IPS-18c (cell line): ENCODE results near the gene DPEP1.
"Not testable (repeated sequence)": the region's sequence is repeated elsewhere in the genome, so short reads cannot be mapped to it uniquely, and the experiment has no call there.

Experiments
- H3K4me3 ChIP-seq: 2 replicates; pipeline ENCODE4 v1.7.0; 2013; ENCODE audit warnings: low read depth, mild to moderate bottlenecking, low read length, moderate library complexity; ENCODE audit not compliant: insufficient read depth
- H3K9me3 ChIP-seq: one replicate; pipeline ENCODE4 v1.6.1; 2013; ENCODE audit warnings: mild to moderate bottlenecking, low read length, moderate library complexity; ENCODE audit not compliant: control insufficient read depth, insufficient read depth

DPEP1 gene

DNA sequence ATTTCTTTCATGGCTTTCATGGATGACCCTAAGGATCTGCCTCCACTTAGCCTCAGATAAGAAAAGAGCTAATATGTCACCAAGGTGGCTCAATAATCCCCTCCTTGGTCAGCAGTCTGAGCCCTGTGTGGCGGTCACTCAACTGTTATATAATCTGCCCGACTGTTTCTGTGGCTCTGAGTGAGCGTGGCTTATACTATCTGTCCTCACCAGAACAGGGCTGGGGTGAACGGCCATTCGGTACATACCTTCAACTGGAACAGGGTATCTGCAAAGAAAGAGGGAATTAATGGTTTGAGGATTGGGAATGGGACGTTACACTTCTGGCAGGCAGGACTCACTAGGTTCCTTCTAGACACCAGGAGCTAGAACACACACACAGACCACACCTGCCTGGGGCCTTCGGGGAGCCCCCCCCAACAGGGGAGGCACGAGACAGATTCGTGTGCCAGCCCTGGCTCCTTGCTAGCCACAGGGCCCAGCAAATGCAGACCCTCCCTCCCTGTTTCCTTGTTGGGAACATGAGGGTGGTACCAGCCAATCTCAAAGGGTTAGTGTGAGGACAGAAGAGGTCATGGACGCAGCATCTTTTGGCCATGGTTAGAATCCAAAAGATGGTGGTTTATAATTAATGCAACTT is 40.3 kb downstream of the DPEP1 start:
- Histone ChIP-seq H3K4me3 (no peak overlapping the region), H3K9me3 (no peaks in the 10 kb centered on the region)

DNA sequence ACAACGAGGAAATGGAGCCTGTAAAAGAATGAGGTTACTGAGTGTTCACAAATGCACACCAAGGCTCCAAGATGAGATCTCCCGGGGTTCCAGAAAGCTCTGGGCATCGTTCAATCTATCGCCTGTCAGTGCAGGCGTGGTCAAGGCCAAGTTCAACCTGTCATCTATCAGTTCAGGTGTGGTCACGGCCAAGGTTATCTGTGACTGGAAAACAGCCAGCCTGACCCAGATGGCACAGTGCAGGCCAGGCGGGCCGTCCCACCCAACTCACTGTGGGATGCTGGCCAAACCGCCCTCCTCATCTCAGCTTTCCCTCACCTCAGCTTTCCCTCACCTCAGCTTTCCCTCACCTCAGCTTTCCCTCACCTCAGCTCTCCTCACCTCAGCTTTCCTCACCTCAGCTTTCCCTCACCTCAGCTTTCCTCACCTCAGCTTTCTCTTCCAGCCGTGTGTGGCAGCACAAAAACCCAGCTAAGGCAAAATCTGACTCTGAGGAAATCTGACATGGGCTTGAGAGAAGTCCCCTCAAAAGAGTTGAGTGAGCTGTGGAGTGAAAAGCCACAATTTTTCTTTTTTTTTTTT is 41.7 kb downstream of the DPEP1 start:
- Histone ChIP-seq H3K4me3 (no peak overlapping the region), H3K9me3 (no peaks in the 10 kb centered on the region)

DNA sequence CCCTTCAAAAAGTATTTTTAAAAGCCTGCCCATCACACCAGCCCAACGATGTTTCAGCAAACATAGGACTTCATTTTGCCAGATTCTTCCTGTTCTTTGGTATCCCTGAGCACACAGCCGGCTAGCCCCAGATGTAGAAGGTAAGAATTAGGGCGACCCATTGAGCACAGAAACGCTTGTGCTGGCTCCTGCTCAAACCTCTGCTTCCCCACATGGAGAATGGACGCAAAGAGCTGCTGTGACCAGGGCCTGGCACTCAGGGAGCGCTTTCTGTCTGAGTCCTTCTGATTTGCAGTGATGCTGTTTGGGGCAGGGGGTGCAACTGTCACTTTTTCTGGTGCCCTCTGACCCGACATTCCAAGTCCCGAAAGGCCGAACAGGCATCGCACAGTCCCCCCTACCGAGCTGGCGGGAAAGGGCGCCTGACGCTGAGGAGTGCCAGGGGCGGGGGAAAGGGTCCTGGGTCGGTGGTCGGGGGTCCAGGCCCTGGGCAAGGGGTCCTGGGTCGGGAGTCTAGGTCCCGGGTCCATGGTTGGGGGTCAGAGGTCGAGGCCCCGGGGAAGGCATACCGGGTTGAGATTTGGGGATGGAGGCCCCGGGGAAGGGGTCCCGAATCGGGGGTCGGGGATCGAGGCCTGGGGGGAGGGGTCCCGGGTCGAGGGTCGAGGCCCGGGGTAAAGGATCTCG is 43.1 kb downstream of the DPEP1 start:
- Histone ChIP-seq H3K4me3 (peak overlapping the region; percentile 89), H3K9me3 (no peaks in the 10 kb centered on the region)

DNA sequence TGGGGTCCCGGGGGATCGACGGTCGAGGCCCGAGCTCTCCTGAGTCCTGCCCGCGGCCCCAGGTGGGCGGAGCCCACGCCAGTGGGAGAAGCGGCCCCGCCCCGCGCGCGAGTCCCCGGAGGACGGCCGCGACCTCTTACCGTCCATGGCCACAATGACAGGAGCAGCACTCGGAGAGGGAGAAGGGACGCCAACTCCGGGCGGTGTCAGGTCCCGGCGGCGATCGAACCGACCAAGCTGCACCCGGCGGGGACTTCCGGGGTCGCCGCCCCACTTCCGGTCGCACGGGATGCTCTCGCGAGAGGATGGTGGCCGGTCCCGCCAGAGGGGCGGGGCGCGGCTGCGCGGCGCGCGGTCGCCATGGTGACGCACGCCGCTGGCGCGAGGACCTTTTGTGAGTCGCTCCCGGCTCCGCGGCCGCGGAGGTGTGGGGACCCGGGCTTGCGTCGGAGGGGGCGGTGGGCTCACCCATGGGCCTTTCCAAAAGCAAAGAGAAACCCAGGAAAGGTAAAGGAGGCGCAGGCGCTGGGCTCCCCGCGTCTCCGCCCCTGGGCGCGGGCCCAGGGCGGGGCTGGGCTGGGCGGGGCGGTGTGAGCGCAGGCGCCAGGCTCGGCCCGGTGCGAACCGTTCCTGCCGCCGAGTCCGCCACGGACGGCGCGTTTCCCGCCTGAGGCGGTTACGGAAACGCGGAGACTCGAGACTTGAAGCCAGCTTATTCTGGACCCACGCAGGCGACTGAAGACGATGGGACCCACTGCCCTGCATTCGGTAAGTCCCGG is 44.2 kb downstream of the DPEP1 start, which contains the start of the genes CHMP1A and SPATA33:
Gene CHMP1A, minus strand, starts transcription at position 267 of the 779 bp plus-strand sequence. Its CDS starts 120 bp downstream, at position 147.
Gene SPATA33, plus strand, starts transcription at position 395 of the 779 bp plus-strand sequence. Its CDS starts 76 bp downstream, at position 471.
- no peaks in the 10 kb centered on the region for H3K9me3 ChIP-seq
- peak within 1 kb of the TSS; percentile 89 for H3K4me3 ChIP-seq

DNA sequence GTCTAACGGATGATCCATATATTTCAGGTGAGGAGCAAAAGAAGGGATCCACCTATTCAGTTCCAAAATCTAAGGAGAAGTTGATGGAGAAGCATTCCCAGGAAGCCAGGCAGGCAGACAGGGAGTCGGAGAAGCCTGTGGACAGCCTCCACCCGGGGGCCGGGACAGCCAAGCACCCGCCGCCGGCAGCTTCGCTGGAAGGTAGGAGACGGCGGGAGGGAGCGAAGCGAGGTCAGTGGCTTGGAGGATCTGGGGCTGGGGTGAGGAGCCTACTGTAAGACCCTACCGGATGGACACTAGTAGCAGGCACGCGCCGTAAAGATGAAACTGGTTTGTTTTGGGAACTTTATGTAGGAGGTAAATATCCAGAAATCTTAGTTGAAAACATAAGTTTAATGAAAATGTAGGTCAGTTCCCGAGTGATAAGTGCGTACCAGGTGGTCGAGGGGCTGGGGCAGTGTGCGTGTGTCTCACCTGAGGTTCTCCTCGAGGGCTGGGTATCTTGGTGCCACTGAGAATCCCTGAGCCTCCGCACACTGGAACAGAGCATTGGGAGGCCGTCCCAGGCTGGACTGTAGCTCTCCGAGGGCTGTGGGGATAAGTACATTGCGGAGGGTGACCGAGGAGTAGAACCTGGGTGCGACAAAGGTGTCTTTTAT is 44.9 kb downstream of the DPEP1 start:
- peak overlapping the region; percentile 89 for H3K4me3 ChIP-seq
- H3K9me3 ChIP-seq: no peaks in the 10 kb centered on the region

DNA sequence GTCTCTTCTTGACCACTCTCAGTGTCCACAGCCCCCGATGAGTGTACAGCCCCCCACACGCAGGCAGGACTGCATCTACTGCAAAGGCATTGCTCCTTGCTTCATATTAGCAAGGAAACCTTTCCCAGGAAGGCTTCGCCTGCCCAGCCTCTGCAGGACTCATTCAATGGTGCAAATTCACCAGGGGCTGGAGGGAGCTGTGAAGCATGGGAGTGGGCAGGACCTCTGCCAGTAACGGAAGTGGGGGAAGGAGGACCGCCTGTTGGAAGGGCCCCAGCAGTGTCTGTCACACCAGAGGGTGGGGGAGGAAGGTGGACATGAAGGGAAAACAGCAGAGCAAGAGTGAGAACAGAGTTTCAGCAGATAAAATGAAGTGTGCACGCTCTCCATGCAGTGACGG is 46.7 kb downstream of the DPEP1 start:
- Histone ChIP-seq H3K4me3 (no peak overlapping the region), H3K9me3 (no peaks in the 10 kb centered on the region)

DNA sequence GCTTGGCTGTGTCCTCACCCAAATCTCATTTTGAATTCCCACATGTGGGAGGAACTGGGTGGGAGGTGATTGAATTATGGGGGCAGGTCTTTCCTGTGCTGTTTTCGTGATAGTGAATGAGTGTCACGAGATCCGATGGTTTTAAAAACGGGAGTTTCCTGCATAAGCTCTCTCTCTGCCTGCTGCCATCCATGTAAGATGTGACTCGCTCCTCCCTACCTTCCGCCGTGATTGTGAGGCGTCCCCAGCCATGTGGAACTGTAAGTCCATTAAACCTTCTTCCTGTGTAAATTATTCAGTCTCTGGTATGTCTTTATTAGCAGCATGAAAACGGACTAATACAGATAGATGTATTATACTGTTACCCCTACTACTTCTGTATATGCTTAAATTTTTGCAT is 47.8 kb downstream of the DPEP1 start:
- no peaks in the 10 kb centered on the region for H3K9me3 ChIP-seq
- H3K4me3 ChIP-seq: no peak overlapping the region

DNA sequence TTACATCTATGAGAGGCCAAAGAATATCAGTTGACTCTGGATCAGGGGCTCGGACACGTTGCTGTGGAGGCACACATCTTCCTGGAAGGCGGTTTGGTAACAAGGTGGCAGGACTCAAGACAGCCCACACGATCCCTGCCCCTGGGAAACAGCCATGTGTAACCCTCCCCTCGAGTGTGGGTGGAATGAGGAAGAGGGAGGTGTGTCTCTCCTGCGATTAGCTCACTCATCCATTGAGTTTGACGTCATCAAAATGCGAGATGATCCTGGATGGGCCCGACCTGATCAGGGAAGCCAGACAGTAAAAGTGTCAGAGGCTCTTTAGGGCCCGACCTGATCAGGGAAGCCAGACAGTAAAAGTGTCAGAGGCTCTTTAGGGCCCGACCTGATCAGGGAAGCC is 50.8 kb downstream of the DPEP1 start:
- not testable (repeated sequence) for H3K9me3 ChIP-seq, H3K4me3 ChIP-seq

DNA sequence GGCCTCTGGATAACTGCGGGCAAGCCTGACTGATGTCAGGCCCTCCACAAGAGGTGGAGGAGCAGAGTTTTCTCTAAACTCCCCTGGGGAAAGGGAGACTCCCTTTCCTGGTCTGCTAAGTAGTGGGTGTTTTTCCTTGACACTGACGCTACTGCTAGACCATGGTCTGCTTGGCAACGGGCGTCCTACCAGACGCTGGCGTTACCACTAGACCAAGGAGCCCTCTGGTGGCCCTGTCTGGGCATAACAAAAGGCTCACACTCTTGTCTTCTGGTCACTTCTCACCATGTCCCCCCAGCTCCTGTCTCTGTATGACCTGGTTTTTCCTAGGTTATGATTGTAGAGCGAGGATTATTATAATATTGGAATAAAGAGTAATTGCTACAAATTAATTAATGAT is 53.6 kb downstream of the DPEP1 start:
- H3K9me3 ChIP-seq, H3K4me3 ChIP-seq: not testable (repeated sequence)

DNA sequence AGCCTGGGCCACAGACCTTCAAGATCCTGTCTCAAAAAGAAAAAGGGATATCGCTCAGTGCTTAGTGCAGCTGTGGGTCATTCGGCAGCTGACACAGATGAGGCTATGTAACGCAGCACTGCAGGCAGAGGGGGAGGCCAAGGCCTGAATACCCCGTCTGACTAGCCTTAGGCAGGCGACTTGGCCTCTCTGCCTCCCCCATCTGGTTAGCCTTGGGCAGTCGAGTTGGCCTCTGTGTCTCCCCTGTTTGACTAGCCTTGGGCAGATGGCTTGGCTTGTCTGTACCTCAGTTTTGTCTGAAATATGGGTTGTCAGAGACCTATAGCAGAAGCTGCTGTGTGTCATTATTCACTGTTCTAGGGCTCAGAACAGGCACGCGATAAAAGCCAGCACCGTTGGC is 54.2 kb downstream of the DPEP1 start:
- Histone ChIP-seq H3K9me3 (peaks cover 2% of the 10 kb centered on the region), H3K4me3 (no peak overlapping the region)

DNA sequence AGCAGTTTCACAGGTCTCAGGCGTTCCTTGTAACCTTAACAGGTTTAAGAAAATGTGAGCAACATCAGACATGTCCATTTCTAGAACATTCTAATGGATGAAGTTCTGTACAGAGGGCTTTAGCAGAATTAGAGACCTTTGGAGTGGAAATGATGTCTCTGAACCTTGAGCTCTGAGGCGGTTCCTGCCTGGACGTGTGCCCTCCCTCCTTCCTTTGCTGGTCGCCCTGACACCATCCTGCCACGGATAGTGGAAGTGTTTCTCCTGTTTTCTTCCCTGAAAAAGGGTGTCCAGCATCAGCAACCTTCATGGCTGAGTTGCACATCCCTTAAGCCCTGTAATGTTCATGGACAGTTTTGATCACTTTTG is 55.3 kb downstream of the DPEP1 start:
- peaks cover 2% of the 10 kb centered on the region for H3K9me3 ChIP-seq
- H3K4me3 ChIP-seq: no peak overlapping the region

DNA sequence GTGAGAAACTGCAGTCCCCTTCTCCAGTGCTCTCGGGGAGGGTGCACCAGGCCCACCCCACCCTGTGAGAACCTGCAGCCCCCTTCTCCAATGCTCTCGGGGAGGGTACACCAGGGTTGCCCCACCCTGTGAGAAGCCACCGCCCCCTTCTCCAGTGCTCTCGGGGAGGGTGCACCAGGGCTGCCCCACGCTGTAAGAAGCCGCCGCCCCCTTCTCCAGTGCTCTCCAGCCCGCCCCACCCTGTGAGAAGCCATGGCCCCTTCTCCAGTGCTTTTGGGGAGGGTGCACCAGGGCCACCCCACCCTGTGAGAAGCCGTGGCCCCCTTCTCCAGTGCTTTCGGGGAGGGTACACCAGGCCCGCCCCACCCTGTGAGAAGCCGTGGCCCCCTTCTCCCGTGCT is 56.3 kb downstream of the DPEP1 start:
- peaks cover 2% of the 10 kb centered on the region for H3K9me3 ChIP-seq
- no peak overlapping the region for H3K4me3 ChIP-seq

DNA sequence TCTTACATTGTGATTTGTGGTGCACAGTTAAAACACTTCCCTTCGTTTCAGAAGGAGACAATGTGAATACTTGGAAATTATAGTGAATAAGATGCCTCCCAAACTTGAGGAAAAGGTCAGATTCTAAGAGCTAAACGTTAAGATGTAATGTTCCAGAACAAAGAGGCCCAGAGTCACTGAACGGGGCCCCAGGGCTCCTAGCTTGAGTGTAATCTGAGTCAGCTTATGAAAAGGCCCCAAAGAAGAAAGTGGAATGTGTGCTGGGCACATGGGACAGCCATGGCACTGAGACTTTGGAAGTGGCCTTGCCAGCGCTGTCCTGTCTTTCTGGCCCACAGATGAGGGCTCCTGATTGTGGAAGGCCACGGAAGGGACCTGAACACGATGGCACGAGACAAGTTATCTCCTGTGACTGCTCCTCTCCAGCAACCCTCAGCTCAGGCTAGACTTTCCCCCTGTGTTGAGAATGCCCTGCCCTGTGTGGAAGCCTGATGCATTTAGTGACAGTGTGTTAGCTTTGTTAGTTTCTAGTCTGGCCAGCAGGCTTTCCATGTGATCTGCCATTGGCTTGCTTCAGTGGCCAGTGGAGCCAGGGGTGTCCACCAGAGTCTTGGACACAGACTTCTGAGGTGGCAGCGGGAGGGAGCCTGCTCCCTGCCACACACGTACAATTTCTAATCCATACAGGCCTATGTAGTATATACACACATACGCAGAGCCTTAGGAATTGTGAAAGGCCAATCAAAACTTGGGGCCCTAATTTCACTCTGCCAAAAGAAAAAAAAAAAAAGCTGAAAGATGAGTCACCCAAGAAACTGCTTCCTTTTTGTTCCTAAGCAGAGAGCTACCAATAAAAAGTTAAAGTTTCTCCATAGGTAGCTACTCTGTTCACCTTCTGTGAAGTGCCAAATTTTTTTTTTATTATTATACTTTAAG is 57.3 kb downstream of the DPEP1 start:
- H3K9me3 ChIP-seq: peaks cover 2% of the 10 kb centered on the region

DNA sequence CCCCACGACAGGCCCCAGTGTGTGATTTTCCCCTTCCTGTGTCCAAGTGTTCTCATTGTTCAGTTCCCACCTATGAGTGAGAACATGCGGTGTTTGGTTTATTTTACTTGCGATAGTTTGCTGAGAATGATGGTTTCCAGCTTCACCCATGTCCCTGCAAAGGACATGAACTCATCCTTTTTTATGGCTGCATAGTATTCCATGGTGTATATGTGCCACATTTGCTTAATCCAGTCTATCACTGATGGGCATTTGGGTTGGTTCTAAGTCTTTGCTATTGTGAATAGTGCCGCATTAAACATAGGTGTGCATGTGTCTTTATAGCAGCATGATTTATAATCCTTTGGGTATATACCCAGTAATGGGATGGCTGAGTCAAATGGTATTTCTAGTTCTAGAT is 58.1 kb downstream of the DPEP1 start:
- not testable (repeated sequence) for H3K9me3 ChIP-seq

More for the DNA sequence above, 57.3 kb downstream of the DPEP1 start:
- no peak overlapping the region for H3K4me3 ChIP-seq

DNA sequence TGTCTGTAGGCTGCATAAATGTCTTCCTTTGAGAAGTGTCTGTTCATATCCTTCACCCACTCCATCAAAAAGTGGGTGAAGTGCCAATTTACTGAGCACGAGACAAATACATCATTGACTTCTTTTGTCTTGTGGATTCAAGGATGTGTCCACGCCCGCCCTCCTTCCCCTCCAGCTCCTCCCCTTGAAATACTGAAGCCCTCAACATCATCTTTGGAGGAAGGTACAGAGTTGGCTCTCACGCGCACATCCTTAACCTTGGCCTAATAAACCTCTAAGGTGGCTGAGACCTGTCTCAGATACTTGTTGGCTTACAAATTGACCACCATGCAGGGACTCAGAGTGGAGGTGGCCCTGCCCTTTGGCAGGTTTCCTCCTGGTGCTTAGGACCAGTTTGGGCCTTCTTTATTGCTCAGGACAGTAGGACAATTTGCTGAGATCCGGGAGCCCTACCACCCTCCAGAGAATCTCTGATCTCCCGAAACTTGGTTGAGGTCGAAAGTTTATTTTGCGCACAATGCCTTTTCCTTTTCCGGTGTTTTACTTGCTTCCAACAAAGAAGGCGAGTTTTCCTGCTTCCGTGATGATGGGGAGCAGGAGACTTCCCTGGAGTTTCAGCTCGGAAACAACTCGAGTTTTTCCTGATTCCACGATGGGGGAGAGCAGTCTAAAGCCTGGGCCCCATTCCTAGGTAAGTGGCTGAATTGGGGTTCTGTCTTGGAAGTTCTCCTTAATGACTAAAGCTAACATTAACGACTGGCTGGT is 58.9 kb downstream of the DPEP1 start:
- Histone ChIP-seq H3K4me3 (no peak overlapping the region), H3K9me3 (peaks cover 3% of the 10 kb centered on the region)

More for the DNA sequence above, 58.1 kb downstream of the DPEP1 start:
- H3K4me3 ChIP-seq: not testable (repeated sequence)

DNA sequence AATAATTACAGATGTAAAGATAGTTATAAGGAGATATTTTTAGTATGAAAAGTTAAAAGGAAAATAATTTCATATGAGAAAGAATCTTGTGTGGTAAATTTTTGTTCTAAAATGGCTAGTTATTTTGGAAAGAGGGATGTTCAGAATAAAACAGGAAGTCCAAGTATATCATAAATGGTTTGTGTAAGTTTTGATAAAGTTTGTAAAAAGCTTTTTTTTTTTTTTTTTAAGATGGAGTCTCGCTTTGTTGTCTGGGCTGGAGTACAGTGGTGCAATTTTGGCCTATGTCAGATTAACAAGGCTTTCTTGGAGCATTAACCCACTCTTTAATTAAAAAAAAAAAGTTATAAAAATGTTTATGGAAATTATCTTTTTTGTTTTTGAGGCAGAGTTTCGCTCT is 64.8 kb downstream of the DPEP1 start:
- Histone ChIP-seq H3K9me3 (peaks cover 6% of the 10 kb centered on the region), H3K4me3 (no peak overlapping the region)
